Activated naive CD4-positive, alpha-beta T cell treated with anti-CD3 and anti-CD28 coated beads for 36 hours (primary cell): ENCODE results near the gene SMIM20. TPM values are rescaled to one million over a fixed set of nuclear protein-coding genes. Genes with fewer than 3 reads are reported as not detected.

ENCODE experiments used
- CTCF ChIA-PET: fragments of 350-600 bp; sonication (Branson Sonifier 250); formaldehyde crosslinking; loops from one replicate; lab custom pipeline; 2021; ENCODE audit warnings: antibody characterized with exemption; lab: Charles Lee
- DNase-seq: peaks from one replicate; pipeline ENCODE4 v3.0.0-alpha.2; 2020
- H3K27ac Mint-ChIP-seq: one replicate; pipeline ENCODE4 v1.8.0; 2021; ENCODE audit warnings: mild to moderate bottlenecking, mixed read lengths
- H3K27me3 Mint-ChIP-seq: one replicate; pipeline ENCODE4 v1.8.0; 2021; ENCODE audit warnings: low read depth, mixed read lengths
- H3K36me3 Mint-ChIP-seq: one replicate; pipeline ENCODE4 v1.8.0; 2021; ENCODE audit warnings: low read depth, mixed read lengths
- H3K4me1 Mint-ChIP-seq: one replicate; pipeline ENCODE4 v1.8.0; 2021; ENCODE audit warnings: low read depth, mixed read lengths
- H3K4me3 Mint-ChIP-seq: one replicate; pipeline ENCODE4 v1.8.0; 2021; ENCODE audit warnings: mild to moderate bottlenecking, moderate library complexity, mixed read lengths
- H3K9me3 Mint-ChIP-seq: one replicate; pipeline ENCODE4 v1.8.0; 2021; ENCODE audit warnings: mixed read lengths
- intact Hi-C: fragments of 100-400 bp; cut with micrococcal nuclease; formaldehyde crosslinking; loops from one replicate; pipeline ENCODE4 v1.15.1; 2023
- total RNA-seq, 2 experiments: library from RNA; stranded (reverse); gene quantifications; one replicate each; pipeline ENCODE4 v1.2.3, GENCODE V29; 2021

The SMIM20 gene
- total RNA-seq, 2 experiments from 2014 or later: 28.1 to 33.2 TPM

GRCh38 chr4:25879991-25880651 lies 33.9 kb upstream of the SMIM20 start:
- no peak overlapping the region for H3K27ac Mint-ChIP-seq
- H3K4me3 Mint-ChIP-seq: no peak overlapping the region
- no peaks in the 10 kb centered on the region for H3K27me3 Mint-ChIP-seq
- H3K4me1 Mint-ChIP-seq: no peaks in the 10 kb centered on the region
- intact Hi-C loops: no loop called here
- CTCF ChIA-PET: no interaction called here
- no peak for DNase-seq
- H3K36me3 Mint-ChIP-seq: no peaks in the 10 kb centered on the region
- no peaks in the 10 kb centered on the region for H3K9me3 Mint-ChIP-seq

- no peaks in the 10 kb centered on the region for H3K4me1 Mint-ChIP-seq
- intact Hi-C loops: no loop called here
- H3K9me3 Mint-ChIP-seq: no peaks in the 10 kb centered on the region
- no peak overlapping the region for H3K4me3 Mint-ChIP-seq
- DNase-seq: no peak
- CTCF ChIA-PET: no interaction called here
- no peak overlapping the region for H3K27ac Mint-ChIP-seq
- no peaks in the 10 kb centered on the region for H3K36me3 Mint-ChIP-seq
- no peaks in the 10 kb centered on the region for H3K27me3 Mint-ChIP-seq
Measured at GRCh38 chr4:25881193-25881592, 32.8 kb upstream of the SMIM20 start.

- CTCF ChIA-PET: no interaction called here
- no peak overlapping the region for H3K27ac Mint-ChIP-seq
Measured at GRCh38 chr4:25882226-25882625, 31.8 kb upstream of the SMIM20 start.

GRCh38 chr4:25883565-25883964 lies 30.5 kb upstream of the SMIM20 start:
- Mint-ChIP-seq H3K4me1 (no peaks in the 10 kb centered on the region), H3K36me3 (no peaks in the 10 kb centered on the region), H3K27me3 (no peaks in the 10 kb centered on the region), H3K4me3 (no peak overlapping the region), H3K27ac (no peak overlapping the region), H3K9me3 (no peaks in the 10 kb centered on the region)
- no peak for DNase-seq
- CTCF ChIA-PET: interaction anchor here (1.5 kb wide), 1 partner anchor 14 kb away, joined by 3 read pairs; no protein-coding TSS in a partner anchor
- intact Hi-C loops: no loop called here

More at GRCh38 chr4:25882226-25882625, 31.8 kb upstream of the SMIM20 start:
- intact Hi-C loops: no loop called here
- no peaks in the 10 kb centered on the region for H3K27me3 Mint-ChIP-seq
- H3K4me3 Mint-ChIP-seq: no peak overlapping the region
- no peaks in the 10 kb centered on the region for H3K9me3 Mint-ChIP-seq
- DNase-seq: no peak
- H3K4me1 Mint-ChIP-seq: no peaks in the 10 kb centered on the region
- no peaks in the 10 kb centered on the region for H3K36me3 Mint-ChIP-seq

GRCh38 chr4:25884031-25884782 lies 29.8 kb upstream of the SMIM20 start:
- H3K4me1 Mint-ChIP-seq: no peaks in the 10 kb centered on the region
- CTCF ChIA-PET: interaction anchor here (1.5 kb wide), 1 partner anchor 15 kb away, joined by 3 read pairs; no protein-coding TSS in a partner anchor
- intact Hi-C loops: no loop called here
- no peaks in the 10 kb centered on the region for H3K9me3 Mint-ChIP-seq
- no peak overlapping the region for H3K4me3 Mint-ChIP-seq
- H3K27ac Mint-ChIP-seq: no peak overlapping the region
- no peaks in the 10 kb centered on the region for H3K27me3 Mint-ChIP-seq
- DNase-seq: no peak
- H3K36me3 Mint-ChIP-seq: no peaks in the 10 kb centered on the region

GRCh38 chr4:25888781-25889180 lies 25.2 kb upstream of the SMIM20 start:
- Mint-ChIP-seq H3K27ac (no peak overlapping the region), H3K4me3 (no peak overlapping the region), H3K36me3 (no peaks in the 10 kb centered on the region), H3K4me1 (no peaks in the 10 kb centered on the region), H3K9me3 (no peaks in the 10 kb centered on the region), H3K27me3 (no peaks in the 10 kb centered on the region)
- intact Hi-C loops: no loop called here
- no peak for DNase-seq
- CTCF ChIA-PET: interaction anchor here (0.9 kb wide), 1 partner anchor 20 kb away, joined by 3 read pairs; no protein-coding TSS in a partner anchor

GRCh38 chr4:25889589-25890503 lies 24.2 kb upstream of the SMIM20 start:
- no peak for DNase-seq
- intact Hi-C loops: no loop called here
- Mint-ChIP-seq H3K9me3 (no peaks in the 10 kb centered on the region), H3K36me3 (no peaks in the 10 kb centered on the region), H3K27ac (no peak overlapping the region), H3K4me3 (no peak overlapping the region), H3K27me3 (no peaks in the 10 kb centered on the region), H3K4me1 (no peaks in the 10 kb centered on the region)
- CTCF ChIA-PET: no interaction called here

GRCh38 chr4:25890571-25891485 lies 23.2 kb upstream of the SMIM20 start:
- H3K27ac Mint-ChIP-seq: no peak overlapping the region
- H3K9me3 Mint-ChIP-seq: no peaks in the 10 kb centered on the region
- H3K27me3 Mint-ChIP-seq: no peaks in the 10 kb centered on the region
- intact Hi-C loops: no loop called here
- CTCF ChIA-PET: no interaction called here
- no peak for DNase-seq
- no peaks in the 10 kb centered on the region for H3K36me3 Mint-ChIP-seq
- no peak overlapping the region for H3K4me3 Mint-ChIP-seq
- H3K4me1 Mint-ChIP-seq: no peaks in the 10 kb centered on the region

GRCh38 chr4:25892796-25893195 lies 21.2 kb upstream of the SMIM20 start:
- intact Hi-C loops: no loop called here
- Mint-ChIP-seq H3K27ac (no peak overlapping the region), H3K4me1 (no peaks in the 10 kb centered on the region), H3K36me3 (no peaks in the 10 kb centered on the region), H3K4me3 (no peak overlapping the region), H3K9me3 (no peaks in the 10 kb centered on the region), H3K27me3 (no peaks in the 10 kb centered on the region)
- CTCF ChIA-PET: interaction anchor here (0.7 kb wide), 1 partner anchor 31 kb away, joined by 3 read pairs; no protein-coding TSS in a partner anchor
- no peak for DNase-seq

- Mint-ChIP-seq H3K4me3 (no peak overlapping the region), H3K4me1 (peaks cover 4% of the 10 kb centered on the region), H3K9me3 (no peaks in the 10 kb centered on the region), H3K27ac (no peak overlapping the region), H3K36me3 (no peaks in the 10 kb centered on the region), H3K27me3 (peaks cover 2% of the 10 kb centered on the region)
- CTCF ChIA-PET: no interaction called here
- intact Hi-C loops: no loop called here
- DNase-seq: no peak
Measured at GRCh38 chr4:25896776-25897539, 17.1 kb upstream of the SMIM20 start.

- H3K27ac Mint-ChIP-seq: no peak overlapping the region
Measured at GRCh38 chr4:25900310-25900709, 13.7 kb upstream of the SMIM20 start.

More at GRCh38 chr4:25900310-25900709, 13.7 kb upstream of the SMIM20 start:
- H3K4me1 Mint-ChIP-seq: peaks cover 4% of the 10 kb centered on the region
- H3K9me3 Mint-ChIP-seq: no peaks in the 10 kb centered on the region
- H3K36me3 Mint-ChIP-seq: no peaks in the 10 kb centered on the region
- H3K4me3 Mint-ChIP-seq: no peak overlapping the region
- intact Hi-C loops: no loop called here
- peaks cover 2% of the 10 kb centered on the region for H3K27me3 Mint-ChIP-seq
- DNase-seq: no peak
- CTCF ChIA-PET: interaction anchor here (1.1 kb wide), 1 partner anchor 108 kb away, joined by 3 read pairs; no protein-coding TSS in a partner anchor
